22Rv1 (cell line): ENCODE data around the gene HERPUD1.

Experiments used
- ZFX ChIP-seq: fragments of 450-650 bp; IDR thresholded peaks from 2 replicates; pipeline ENCODE4 v1.6.1; 2017; ENCODE audit warnings: antibody characterized with exemption, borderline replicate concordance
- TF ChIP-seq, protein P1 (sequence below): fragments of 450-650 bp; IDR thresholded peaks from 2 replicates; pipeline ENCODE4 v1.5.1; 2017; ENCODE audit warnings: mild to moderate bottlenecking

DNA sequence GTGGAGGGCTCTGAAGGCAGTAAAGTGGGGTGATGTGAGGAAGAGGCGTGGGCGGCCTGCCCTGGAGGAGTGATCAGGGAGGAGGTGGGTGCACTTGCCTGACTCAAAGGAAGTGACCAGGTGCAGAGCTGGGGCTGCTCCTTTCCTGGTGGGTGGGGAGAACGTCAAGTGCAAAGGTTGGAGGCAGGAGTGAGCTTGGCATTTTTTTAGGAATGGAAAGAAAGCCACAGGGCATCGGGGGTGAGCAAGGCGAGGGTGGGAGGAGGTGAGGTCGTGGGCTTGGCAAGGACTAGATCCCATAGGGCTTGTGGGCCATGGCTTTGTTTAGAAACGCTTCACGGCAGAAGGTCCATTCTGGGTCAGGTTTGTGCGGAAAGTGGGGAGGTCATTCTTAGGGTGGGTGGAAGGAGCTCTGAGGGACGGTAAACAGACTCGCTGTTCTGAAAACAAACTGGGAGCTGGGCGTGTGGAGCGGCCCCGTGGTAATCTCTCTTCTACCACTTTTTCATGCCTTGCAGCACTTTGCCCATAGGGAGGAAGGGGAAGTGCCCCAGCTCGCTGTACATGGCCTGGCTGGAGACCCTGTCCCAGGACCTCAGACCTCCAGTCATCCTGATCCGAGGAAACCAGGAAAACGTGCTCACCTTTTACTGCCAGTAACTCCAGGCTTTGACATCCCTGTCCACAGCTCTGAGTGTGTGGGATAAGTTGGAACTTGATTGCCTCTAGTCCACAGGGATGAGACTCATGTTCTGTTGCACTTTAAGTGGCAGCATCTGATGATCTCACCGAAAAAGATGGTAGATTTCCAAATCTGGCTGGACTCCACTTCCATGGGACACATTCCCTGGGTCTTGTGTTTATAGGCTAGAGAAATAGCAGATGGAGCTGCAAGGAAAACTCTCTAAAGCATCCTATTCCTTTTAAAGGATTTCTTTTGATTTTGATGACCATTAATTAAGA lies 18.9 kb upstream of the HERPUD1 start:
- TF ChIP-seq, protein P1, sequence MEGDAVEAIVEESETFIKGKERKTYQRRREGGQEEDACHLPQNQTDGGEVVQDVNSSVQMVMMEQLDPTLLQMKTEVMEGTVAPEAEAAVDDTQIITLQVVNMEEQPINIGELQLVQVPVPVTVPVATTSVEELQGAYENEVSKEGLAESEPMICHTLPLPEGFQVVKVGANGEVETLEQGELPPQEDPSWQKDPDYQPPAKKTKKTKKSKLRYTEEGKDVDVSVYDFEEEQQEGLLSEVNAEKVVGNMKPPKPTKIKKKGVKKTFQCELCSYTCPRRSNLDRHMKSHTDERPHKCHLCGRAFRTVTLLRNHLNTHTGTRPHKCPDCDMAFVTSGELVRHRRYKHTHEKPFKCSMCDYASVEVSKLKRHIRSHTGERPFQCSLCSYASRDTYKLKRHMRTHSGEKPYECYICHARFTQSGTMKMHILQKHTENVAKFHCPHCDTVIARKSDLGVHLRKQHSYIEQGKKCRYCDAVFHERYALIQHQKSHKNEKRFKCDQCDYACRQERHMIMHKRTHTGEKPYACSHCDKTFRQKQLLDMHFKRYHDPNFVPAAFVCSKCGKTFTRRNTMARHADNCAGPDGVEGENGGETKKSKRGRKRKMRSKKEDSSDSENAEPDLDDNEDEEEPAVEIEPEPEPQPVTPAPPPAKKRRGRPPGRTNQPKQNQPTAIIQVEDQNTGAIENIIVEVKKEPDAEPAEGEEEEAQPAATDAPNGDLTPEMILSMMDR, result no peak
- no peak for TF ChIP-seq ZFX
